GM18867 (cell line): ENCODE data around the gene MS4A6A.
"Not testable (repeated sequence)": the region's sequence is repeated elsewhere in the genome, so short reads cannot be mapped to it uniquely, and the experiment has no call there.

Experiments
- ATAC-seq: cut with Tn5 transposase; IDR thresholded peaks from one replicate; pipeline ENCODE4 v1.9.1; 2021; ENCODE audit warnings: mild to moderate bottlenecking, moderate library complexity; ENCODE audit not compliant: unreplicated experiment

MS4A6A gene

DNA sequence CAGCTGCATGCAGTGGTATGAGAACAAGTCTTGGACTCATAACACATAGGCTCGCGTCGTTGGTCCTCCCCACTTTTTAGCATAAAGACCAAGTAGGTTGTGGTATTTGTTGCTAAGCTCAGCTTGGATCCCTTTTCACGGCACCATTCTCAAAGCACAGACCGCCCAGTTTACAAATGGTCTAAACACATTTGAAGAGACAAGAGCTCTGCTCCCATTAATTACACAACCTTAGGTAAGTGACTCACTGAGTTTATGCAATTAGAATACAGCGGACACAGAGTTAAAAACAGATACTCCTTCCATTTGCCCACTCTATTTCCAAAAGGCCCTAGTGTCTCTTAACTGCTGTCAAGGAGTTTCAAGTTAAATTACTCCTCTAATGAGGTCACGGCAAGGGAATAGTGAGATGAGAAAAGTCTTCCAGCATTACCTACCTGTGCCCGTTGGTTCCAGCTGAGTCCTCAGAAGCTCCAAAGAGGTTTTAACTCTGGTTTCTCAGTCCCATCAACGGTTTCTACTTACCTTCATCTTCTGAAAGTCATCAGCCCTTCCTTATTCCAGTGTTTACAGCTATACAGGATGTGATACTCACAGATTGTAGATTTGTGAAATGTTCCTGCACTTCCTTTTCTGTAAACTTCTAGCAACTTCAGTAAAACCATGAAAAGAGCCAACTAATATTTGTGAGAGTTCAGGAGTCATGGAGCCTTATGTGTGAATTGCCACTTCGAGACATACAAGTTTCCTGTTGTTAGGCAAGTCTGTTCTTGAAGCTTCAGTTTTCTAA, at the start of gene MS4A6A:
MS4A6A (minus strand) TSS at position 543 of the 790 bp plus-strand sequence. CDS start 1,356 bp downstream, outside the sequence.
- no peak for ATAC-seq

- no peak for ATAC-seq
Observed at GRCh38 chr11:60230681-60231080, 47.8 kb upstream of the MS4A6A start.

- no peak for ATAC-seq
Observed at GRCh38 chr11:60222141-60222540, 39.3 kb upstream of the MS4A6A start.

DNA sequence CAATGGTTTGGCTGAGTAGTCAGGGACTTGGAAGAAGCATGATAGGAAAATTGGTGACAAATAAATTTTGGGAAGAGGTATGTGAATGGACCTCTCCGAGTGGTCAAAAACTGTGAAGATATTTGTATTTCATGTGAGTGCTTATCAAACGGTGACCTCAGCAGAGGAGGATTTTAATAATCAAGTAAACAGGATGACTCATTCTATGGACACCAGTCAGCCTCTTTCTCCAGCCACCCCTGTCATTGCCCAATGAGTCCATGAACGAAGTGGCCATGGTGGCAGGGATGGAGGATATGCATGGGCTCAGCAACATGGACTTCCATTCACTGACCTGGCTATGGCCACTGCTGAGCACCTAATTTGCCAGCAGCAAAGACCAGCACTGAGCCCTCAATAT, 38.8 kb upstream of the MS4A6A start:
- no peak for ATAC-seq

DNA sequence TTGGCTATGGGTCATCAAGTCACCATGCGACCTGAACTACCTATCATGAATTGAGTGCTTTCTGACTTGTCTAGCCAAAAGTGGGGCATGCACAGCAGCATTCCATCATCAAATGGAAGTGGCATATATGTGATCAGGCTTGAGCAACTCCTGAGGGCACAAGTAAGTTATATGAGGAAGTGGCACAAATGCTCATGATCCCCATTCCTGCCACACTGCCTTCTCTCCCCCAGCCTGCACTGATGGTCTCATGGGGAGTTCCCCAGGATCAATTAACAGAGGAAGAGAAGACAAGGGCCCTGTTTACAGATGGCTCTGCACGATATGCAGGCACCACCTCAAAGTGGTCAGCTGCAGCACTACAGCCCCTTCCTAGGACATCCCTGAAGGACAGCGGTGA, 38.3 kb upstream of the MS4A6A start:
- no peak for ATAC-seq

DNA sequence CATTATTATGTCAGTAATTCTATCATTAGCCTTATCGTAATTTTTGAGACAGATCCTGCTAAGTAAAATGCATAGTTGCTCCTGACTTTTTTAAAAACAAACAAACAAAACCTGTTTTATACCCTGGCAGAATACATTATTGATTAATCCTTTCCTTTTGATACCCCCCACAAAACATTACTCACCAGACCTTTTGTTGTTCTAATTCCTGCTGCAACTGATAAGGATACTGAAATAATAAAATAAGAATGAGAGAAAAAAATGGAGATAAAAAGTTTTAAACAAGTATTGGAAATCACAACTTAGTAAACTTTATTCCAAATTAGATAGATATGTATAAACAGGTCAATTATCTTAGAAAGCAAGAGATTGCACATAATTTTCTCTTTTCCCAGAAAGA, 31.5 kb upstream of the MS4A6A start:
- no peak for ATAC-seq

- no peak for ATAC-seq
Observed at GRCh38 chr11:60211206-60211605, 28.3 kb upstream of the MS4A6A start.

GRCh38 chr11:60209977-60210376, 27.1 kb upstream of the MS4A6A start:
- no peak for ATAC-seq

DNA sequence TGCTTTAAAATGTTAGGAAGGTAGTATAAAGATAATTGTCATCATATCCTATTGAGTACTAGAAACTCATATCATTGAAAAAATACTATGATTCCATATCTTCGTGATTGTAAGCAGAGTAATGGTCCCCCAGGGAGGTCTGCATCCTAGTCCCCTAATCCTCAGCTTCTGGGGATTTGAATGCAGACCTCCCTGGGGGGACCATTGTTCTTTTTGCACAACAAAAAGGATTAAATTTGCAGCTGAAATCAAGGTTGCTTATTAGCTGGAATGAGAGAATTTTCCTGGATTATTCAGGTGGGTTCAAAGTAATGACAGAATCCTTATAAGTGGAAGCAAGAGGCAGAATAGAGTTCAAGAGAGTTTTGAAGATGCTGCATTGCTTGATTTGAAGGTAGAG, 26.1 kb upstream of the MS4A6A start:
- ATAC-seq: no peak

- ATAC-seq: no peak
Observed at GRCh38 chr11:60208146-60208895, 25.4 kb upstream of the MS4A6A start.

- ATAC-seq: no peak
Observed at GRCh38 chr11:60206616-60207015, 23.7 kb upstream of the MS4A6A start.

DNA sequence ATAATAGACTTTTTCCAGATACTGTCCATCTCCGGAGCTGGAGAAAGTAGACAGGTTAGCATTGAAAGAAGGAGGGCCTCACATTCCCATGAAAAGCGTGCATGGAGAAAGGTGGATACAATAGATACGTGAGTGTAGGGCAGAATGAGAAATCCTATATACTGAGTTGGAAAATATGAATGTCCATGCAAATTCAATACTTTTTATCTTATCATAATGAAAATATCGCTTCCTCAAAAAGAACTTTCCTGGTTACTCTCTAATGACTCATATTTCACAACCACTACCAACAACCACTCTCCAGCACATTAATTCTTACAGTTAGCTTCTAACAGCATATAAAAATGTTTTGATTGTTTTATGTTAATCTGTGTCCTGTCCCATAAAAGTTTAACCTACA, 22.0 kb upstream of the MS4A6A start:
- ATAC-seq: peak; percentile 69

- ATAC-seq: not testable (repeated sequence)
Observed at GRCh38 chr11:60201334-60201733, 18.5 kb upstream of the MS4A6A start.

GRCh38 chr11:60197442-60197841, 14.6 kb upstream of the MS4A6A start:
- ATAC-seq: no peak

DNA sequence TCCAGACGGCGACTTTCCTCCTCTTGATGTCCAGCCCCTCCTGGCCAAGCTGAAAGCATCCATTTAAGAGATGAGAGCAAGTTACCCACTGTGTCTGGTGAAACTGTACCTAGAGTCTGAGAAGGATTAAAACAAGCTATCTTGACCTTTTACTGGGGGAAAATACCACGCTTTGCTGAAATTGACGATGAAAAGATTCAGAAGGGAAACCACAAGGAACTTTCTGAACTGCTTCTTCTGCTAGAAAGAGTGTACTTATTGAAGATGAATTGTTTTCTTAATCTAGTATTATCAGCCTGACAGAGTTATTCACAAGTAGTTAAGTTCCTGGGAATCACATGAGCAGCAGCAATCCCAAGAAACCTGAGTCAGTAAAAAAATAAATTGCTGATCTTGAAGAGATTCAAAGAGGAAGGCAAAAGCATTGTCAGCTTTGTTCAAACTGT, 13.1 kb upstream of the MS4A6A start:
- ATAC-seq: peak; percentile 56

DNA sequence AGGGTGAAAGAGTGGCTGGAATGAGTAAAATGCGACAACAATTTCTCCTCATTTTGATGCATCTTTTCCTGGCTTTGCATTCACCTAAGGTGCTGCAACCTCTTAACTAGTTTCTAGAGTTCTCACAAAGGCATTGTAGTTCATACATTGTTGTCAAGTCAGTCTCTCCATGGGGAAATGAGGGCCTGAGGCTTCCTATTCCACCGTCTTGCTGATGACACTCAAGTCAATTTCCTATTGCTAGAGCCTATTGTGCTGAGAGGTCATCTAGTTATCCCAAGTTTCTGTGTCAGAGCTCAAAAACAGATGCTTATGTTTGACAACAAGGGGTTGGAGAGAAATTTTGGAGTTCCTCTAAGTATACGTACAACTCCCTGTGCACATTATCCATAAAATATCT, 11.6 kb upstream of the MS4A6A start:
- ATAC-seq: no peak

DNA sequence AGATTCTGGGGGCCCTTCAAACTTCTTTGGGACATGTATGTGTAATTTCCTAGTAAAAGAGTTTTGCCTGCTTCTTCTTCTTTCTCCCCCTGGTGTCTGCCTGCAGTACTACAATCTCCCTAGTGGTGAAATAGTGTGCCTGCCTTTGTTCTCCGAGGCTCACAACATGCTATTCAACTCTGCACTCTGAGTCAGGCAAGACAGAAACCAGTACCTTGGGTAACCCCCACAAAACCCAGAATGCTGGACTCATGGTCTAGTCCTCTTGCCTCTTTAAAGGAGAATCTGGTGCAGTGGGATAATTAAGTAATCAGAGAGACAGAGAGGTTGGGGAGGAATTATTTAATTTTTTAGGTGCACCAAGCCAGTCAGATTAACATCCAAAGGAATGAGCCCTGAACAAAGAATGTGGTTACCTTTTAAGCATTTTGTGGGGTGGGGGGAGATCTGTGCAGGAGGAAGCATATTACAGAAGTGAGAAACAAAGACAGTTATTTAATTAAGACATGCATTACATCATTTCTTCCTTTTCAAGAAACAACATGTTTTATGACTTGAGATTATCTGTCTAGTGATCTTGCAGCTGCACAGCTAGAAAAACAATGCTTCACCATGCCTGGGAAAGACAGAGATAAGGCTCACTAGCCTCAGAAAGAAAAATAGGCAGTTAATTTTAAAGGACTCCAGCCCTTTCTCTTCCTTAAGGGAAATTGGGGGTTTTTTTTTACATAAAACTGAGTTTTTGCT, 11.0 kb upstream of the MS4A6A start:
- peak; percentile 89 for ATAC-seq

DNA sequence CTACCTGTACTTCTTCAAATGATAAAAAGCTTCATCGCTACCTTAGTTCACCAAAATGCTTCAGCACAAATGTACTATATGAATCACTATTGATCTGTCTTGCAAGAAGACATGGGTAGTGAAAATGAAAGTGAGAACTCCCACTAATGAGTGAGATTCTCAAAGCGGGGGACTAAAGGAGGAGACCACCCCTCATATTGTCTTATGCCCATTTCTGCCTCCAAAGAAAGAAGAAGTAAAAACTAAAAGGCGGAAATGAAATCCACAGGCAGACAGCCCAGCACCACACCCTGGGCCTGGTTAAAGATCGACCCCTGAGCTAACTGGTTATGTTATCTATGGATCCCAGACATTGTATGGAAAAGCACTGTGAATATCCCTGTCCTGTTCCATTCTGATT, 9.7 kb upstream of the MS4A6A start:
- not testable (repeated sequence) for ATAC-seq

DNA sequence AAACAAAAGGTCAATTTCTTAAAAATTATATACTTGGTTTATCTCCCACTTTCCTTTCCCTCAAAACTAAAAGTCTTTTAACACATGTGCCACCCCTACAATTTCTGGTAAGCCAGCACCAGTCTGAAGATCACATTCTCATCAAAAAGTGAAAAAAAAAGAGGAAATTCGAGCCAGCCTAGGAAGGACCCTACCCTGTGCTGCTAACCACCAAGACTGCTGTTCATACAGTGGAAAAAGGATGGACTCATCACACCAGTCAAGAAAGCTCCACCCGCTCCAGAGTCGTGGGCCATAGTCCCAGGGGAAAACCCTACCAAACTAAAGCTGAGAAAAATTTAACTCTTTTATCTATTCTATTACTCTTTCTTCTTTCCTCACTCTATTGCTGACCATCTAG, 5.6 kb upstream of the MS4A6A start:
- ATAC-seq: not testable (repeated sequence)

- not testable (repeated sequence) for ATAC-seq
Observed at GRCh38 chr11:60186128-60186527, 3.2 kb upstream of the MS4A6A start.

DNA sequence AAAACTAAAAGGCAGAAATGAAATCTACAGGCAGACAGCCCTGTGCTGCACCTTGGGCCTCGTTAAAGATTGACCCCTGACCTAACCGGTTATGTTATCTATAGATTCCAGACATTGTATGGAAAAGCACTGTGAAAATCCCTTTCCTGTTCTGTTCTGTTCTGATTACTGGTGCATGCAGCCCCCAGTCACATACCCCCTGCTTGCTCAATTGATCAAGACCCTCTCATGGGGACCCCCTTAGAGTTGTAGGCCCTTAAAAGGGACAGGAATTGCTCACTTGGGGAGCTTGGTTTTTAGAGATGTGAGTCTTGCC, 2.6 kb upstream of the MS4A6A start:
- not testable (repeated sequence) for ATAC-seq
